M059J (cell line): ENCODE measurements around the gene BCLAF1. TPM values are rescaled to one million over a fixed set of nuclear protein-coding genes. Genes with fewer than 3 reads are reported as not detected.

ENCODE experiments used
- DNase-seq: peaks from one replicate; pipeline ENCODE4 v3.0.0-alpha.2; 2012; ENCODE audit warnings: low read depth
- total RNA-seq: library from RNA; depleted of rRNA; stranded (reverse); fragments of >200 nt; shearing (Covaris generic); gene quantifications from 2 replicates; pipeline ENCODE4 v1.2.3, GENCODE V29; 2014; rRNA removed

BCLAF1 gene, protein sequence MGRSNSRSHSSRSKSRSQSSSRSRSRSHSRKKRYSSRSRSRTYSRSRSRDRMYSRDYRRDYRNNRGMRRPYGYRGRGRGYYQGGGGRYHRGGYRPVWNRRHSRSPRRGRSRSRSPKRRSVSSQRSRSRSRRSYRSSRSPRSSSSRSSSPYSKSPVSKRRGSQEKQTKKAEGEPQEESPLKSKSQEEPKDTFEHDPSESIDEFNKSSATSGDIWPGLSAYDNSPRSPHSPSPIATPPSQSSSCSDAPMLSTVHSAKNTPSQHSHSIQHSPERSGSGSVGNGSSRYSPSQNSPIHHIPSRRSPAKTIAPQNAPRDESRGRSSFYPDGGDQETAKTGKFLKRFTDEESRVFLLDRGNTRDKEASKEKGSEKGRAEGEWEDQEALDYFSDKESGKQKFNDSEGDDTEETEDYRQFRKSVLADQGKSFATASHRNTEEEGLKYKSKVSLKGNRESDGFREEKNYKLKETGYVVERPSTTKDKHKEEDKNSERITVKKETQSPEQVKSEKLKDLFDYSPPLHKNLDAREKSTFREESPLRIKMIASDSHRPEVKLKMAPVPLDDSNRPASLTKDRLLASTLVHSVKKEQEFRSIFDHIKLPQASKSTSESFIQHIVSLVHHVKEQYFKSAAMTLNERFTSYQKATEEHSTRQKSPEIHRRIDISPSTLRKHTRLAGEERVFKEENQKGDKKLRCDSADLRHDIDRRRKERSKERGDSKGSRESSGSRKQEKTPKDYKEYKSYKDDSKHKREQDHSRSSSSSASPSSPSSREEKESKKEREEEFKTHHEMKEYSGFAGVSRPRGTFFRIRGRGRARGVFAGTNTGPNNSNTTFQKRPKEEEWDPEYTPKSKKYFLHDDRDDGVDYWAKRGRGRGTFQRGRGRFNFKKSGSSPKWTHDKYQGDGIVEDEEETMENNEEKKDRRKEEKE
- 71.8 and 131 TPM in 2 replicates for total RNA-seq

- peak; percentile 99 for DNase-seq
These were observed at the start of gene BCLAF1 for GRCh38 chr6:136289579-136290409. TSS of gene BCLAF1 (minus strand) at chr6:136289846. CDS start at chr6:136279866, 9,980 bp downstream.

- DNase-seq = no peak
These were observed 48.8 kb upstream of the BCLAF1 start for GRCh38 chr6:136338486-136338885.

DNA sequence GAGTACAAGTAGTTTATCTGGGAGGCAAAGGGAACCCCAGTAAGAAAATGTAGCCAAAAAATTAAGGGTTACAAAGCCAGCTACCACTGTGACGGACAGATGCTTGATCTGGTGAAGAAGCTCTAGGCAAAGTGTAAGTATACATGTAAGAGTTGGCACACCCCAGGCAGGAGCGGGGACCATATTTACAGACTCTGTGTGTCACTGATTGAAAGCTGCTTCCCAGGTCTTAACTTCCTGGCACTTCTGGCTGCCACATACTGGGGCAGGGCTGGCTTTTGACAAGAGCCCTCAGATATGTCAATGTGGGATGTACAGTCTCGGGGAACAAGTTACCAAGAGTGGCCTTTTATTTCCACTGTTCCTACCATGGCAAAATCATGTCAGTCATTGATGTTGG is 48.0 kb upstream of the BCLAF1 start:
- DNase-seq = no peak

GRCh38 chr6:136337121-136337520 is 47.5 kb upstream of the BCLAF1 start:
- DNase-seq = no peak

DNA sequence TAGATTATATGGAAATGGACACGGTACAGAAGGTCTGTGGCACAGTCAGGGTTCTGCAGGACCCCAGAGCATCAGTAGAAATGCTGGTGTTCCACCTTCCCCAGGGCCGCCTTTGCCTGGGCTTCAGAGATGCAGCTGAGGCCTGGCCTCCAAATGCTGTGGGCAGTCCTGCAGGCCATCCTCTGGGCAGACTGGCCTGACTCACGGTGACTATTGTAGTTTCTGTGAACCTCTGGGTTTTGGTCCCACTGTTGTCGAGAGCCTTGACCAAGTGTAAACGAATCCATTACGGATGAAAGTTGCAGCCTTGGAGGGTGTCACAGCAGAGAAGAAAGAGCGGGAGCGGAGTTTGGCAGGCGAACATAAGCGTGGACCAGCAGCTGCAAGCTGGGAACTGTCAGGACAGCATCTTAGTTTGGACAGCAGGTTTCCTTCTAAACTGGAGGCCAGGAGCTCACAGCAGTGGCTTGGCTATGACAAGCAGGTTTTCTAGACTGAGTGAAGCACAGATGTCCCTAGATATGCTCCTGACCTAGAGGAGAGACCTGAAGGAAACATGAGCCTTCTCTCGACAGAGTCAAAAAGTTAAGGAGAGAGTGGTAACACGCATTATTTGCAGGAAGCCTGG is 46.2 kb upstream of the BCLAF1 start:
- no peak for DNase-seq

DNA sequence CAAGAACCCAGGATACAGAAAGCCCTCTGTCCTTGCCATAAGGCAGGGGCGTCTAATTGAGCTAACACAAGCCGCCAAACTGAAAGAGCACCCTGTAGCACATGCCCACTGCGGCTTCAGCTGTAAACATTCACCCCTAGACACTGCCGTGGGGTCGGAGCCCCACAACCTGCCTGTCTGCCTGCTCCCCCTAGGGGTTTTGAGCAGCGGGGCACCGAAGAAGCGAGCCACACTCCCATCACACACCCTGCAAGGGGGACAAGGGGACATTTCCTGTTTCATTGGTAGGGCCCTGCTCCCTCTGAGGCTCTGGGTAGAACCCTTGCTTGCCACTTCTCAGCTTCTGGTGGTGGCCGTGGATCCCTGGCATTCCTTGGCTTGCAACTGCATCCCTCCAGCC is 45.2 kb upstream of the BCLAF1 start:
- no peak for DNase-seq

GRCh38 chr6:136334465-136334846 is 44.8 kb upstream of the BCLAF1 start:
- DNase-seq = no peak

DNA sequence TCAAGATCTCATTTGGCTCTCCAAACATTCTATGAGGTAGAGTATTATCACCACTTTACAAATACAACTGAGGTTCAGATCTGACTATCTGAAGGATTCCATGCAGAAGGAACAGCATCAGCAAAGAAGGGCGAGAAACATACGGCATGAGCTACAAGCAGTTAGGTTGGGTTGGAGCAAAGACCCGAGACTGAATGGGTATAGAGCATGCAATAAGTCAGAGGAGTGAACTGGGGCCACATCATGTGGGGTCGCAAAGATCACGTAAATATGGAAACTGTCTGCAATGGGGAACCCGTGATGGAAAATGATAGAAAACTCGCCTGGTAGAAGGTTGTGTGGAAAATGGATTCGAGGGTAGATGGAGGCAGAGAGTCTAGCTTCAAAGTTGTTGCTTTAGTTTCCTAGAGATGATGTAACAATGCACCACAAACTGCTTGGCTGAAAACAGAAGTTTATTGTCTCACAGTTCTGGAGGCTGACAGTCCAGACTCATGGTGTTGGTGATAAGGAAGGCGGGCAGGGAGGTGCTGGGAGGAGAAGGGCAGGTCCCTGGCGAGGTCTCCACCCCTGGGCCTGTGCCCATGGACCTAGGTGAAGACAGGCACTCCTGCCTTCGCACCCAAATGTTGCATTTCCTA is 44.3 kb upstream of the BCLAF1 start:
- no peak for DNase-seq

DNA sequence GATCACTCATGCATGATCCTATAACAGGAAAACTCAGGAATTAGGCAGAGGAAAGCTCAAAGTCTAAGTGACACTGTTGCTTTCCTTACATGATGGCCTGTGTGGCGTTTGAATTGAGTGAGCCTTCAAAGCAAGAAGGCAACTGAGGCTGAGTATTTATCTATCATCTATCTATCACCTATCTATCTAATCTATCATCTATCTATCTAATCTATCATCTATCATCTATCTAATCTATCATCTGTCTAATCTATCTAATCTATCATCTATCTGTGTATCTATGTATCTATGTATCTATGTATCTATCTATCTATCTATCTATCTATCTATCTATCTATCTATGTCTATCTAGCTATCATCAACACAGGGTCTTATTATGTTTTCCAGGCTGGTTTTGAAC is 41.8 kb upstream of the BCLAF1 start:
- DNase-seq = no peak

- no peak for DNase-seq
These were observed 41.0 kb upstream of the BCLAF1 start for GRCh38 chr6:136330634-136331033.

DNA sequence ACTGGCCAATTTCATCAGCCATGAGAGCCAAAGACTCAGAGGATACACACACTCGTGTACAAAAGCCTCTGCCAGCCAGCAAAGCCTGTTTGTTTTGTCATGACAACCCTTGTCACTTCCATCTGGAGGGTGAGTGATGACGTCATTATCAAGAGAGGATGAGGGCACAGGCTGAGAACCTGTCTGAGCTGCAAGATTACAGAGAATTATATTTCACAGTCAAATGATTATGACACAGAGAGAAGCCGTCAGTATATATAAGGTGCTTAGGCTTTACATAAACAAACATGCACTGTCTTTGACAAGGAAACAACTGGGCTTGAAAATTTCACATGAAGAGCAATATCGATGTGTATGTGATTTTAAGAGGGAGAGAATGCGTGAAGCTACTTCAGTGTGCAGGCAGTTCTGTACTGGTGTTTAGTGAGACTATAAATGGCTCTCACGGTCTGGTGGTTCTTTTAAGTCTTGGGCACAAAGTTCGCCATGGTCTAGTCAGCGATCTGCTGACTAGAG is 36.5 kb upstream of the BCLAF1 start:
- peak; percentile 50 for DNase-seq

DNA sequence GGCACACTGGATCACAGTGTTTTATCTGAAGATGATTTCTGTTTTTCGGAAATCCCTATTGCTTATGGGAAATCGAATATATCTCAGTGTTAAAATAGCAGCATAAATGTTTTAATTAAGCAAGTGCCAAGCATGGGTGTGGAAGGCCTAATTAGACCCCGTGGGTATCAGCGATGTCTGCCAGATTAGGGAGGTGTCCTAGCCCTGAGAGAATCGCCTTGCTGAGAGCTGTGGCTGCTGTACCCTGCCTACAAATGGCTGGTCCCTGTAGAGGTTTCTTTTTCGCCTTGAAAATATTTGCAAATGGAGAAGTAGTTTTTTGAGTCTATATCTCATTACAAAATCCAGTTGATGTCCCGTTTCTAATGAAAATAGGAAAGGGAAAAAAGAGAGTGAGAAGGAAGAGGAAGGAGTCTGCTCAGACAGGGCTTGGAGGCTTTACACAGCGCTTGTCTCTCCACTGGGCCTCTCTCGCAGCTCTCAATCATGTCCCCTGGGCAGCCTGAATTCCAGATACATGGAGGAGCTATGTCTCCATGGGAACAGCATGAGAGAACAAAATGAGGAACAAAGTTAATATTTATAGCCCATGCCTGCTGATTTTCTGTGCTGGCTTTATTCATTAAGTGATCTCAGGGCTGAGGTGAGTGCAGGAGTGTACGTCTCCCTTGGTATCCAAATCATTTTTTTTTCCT is 35.2 kb upstream of the BCLAF1 start:
- no peak for DNase-seq

GRCh38 chr6:136323431-136324112 is 33.9 kb upstream of the BCLAF1 start:
- no peak for DNase-seq

- no peak for DNase-seq
These were observed 30.1 kb upstream of the BCLAF1 start for GRCh38 chr6:136319732-136320131.

GRCh38 chr6:136318676-136319075 is 29.0 kb upstream of the BCLAF1 start:
- DNase-seq = no peak

- DNase-seq = no peak
These were observed 28.3 kb upstream of the BCLAF1 start for GRCh38 chr6:136317971-136318370.

DNA sequence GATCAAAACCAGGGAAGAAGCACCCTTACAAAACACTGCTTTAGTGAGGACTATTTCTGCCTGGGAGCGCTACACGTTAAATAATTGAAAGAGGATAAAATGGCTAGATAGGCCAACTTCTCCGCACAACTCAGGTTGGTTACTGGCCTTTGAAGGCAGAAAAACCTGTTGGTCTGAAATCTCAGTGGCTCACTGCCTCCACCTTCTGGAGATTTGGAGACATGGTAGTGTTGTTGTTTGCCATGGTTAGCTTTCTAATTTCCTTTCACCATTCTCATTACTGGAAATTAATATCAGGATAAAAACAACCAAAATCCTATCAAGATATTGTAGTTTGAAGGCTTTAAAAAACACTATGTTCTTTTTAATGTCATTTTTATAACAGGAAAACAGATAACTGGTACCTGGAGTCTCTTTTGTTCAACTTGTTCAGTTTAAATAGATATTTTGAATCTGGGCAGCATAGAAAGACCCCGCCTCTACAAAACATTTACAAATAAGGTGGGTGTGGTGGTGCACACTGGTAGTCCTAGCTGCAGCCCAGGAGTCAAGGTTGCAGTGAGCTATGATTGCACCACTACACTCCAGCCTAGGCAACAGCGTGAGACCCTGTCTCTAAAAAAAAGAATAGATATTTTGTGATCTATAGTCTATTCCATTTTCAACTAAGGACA is 27.5 kb upstream of the BCLAF1 start:
- peak; percentile 73 for DNase-seq

GRCh38 chr6:136315594-136315993 is 25.9 kb upstream of the BCLAF1 start:
- DNase-seq = no peak

- no peak for DNase-seq
These were observed 23.3 kb upstream of the BCLAF1 start for GRCh38 chr6:136312975-136313374.
